ENCODE data around the gene CXXC5. TPM values are rescaled to one million over a fixed set of nuclear protein-coding genes. Genes with fewer than 3 reads are reported as not detected.
A peak's percentile ranks its signal among the peaks of the same experiment; 100 is the strongest.

The CXXC5 gene
- total RNA-seq, 1 experiment from 2014 or later, result 7.8 TPM

- Mint-ChIP-seq H3K36me3 (ENCODE audit: insufficient read depth, unreplicated experiment) (no peaks in the 10 kb centered on the region), H3K4me1 (ENCODE audit: insufficient read depth, unreplicated experiment) (no peaks in the 10 kb centered on the region), H3K9me3 (ENCODE audit: unreplicated experiment) (no peaks in the 10 kb centered on the region), H3K27ac (ENCODE audit: low read depth, unreplicated experiment) (no peak overlapping the region), H3K4me3 (ENCODE audit: unreplicated experiment) (no peak overlapping the region), H3K27me3 (ENCODE audit: insufficient read depth, unreplicated experiment) (no peaks in the 10 kb centered on the region)
- ChIA-PET CTCF (interaction anchor here (0.6 to 1.8 kb wide), 2 partner anchors 9 to 33 kb away, joined by 3 to 10 read pairs; no protein-coding TSS in a partner anchor), POLR2A (no interaction called here)
- BruUV-seq (replicated peaks), result no TSS peak
- DNase-seq (ENCODE audit: unreplicated experiment), result no peak
- intact Hi-C loops (cut with micrococcal nuclease), result no loop called here
- no peak for TF ChIP-seq CTCF (IDR thresholded peaks at IDR 0.05; ENCODE audit: unreplicated experiment)
Measured at GRCh38 chr5:139732019-139732418, 83.9 kb downstream of the CXXC5 start.

GRCh38 chr5:139733010-139733688, 85.0 kb downstream of the CXXC5 start:
- no TSS peak for BruUV-seq (replicated peaks)
- peak; percentile 33 for DNase-seq (ENCODE audit: unreplicated experiment)
- ChIA-PET CTCF (interaction anchor here (0.6 to 1.0 kb wide), 2 partner anchors 95 to 98 kb away, joined by 3 read pairs; no protein-coding TSS in a partner anchor), POLR2A (no interaction called here)
- H3K27ac Mint-ChIP-seq (ENCODE audit: low read depth, unreplicated experiment), result no peak overlapping the region
- no peaks in the 10 kb centered on the region for H3K9me3 Mint-ChIP-seq (ENCODE audit: unreplicated experiment)
- no peaks in the 10 kb centered on the region for H3K36me3 Mint-ChIP-seq (ENCODE audit: insufficient read depth, unreplicated experiment)
- no peak overlapping the region for H3K4me3 Mint-ChIP-seq (ENCODE audit: unreplicated experiment)
- no peak for TF ChIP-seq CTCF (IDR thresholded peaks at IDR 0.05; ENCODE audit: unreplicated experiment)
- H3K27me3 Mint-ChIP-seq (ENCODE audit: insufficient read depth, unreplicated experiment), result no peaks in the 10 kb centered on the region
- intact Hi-C loops (cut with micrococcal nuclease), result no loop called here
- H3K4me1 Mint-ChIP-seq (ENCODE audit: insufficient read depth, unreplicated experiment), result no peaks in the 10 kb centered on the region

Other genes with a start within 250 kb of the CXXC5 start
- gene SPATA24, start 244.3 kb upstream of the CXXC5 start, total RNA-seq (2022), result 9.8 and 11.6 TPM in 2 replicates
- gene DNAJC18, start 208.8 kb upstream of the CXXC5 start, total RNA-seq (2022), result 14.1 and 15.1 TPM in 2 replicates
- not detected in 2 replicates for gene ECSCR, start 185.6 kb upstream of the CXXC5 start, total RNA-seq (2022)
- gene SMIM33, start 177.3 kb upstream of the CXXC5 start, total RNA-seq (2022), result not detected in 2 replicates
- gene STING1, start 165.6 kb upstream of the CXXC5 start, total RNA-seq (2022), result 33.1 and 35.1 TPM in 2 replicates
- gene UBE2D2, start 87.0 kb upstream of the CXXC5 start, total RNA-seq (2022), result 306 and 329 TPM in 2 replicates
- gene PSD2, start 147.5 kb downstream of the CXXC5 start, total RNA-seq (2022), result not detected in 2 replicates